ENCODE measurements around the gene LYRM4. TPM values are rescaled to one million over a fixed set of nuclear protein-coding genes. Genes with fewer than 3 reads are reported as not detected.

The LYRM4 gene
- total RNA-seq, 1 experiment from 2014 or later: 44.3 TPM

- H3K27me3 Mint-ChIP-seq (ENCODE audit: low read depth): no peaks in the 10 kb centered on the region; the same call in 1 of the 2 replicates
- Histone ChIP-seq H3K27ac (ENCODE audit: insufficient read length, low read depth, low read length) (no peak overlapping the region), H4K91ac (ENCODE audit: insufficient read length, low read depth, low read length) (no peak overlapping the region), H2BK120ac (ENCODE audit: low read depth, low read length, poor library complexity, severe bottlenecking) (no peak overlapping the region), H3K4me2 (ENCODE audit: insufficient read depth, insufficient read length, low read length) (no peak overlapping the region), H4K20me1 (ENCODE audit: control insufficient read depth, insufficient read depth, insufficient read length) (no peaks in the 10 kb centered on the region), H3K23me2 (ENCODE audit: insufficient read length, low read depth, low read length, poor library complexity, severe bottlenecking) (no peaks in the 10 kb centered on the region), H4K5ac (ENCODE audit: insufficient read length, low read depth, low read length) (no peak overlapping the region), H3K9me3 (ENCODE audit: control insufficient read depth, low read depth, low read length) (no peaks in the 10 kb centered on the region), H2BK15ac (ENCODE audit: low read depth, low read length) (no peak overlapping the region), H3K14ac (ENCODE audit: insufficient read depth, low read length) (no peak overlapping the region), H3K56ac (ENCODE audit: insufficient read length, low read depth, low read length) (no peak overlapping the region), H3K27me3 (ENCODE audit: insufficient read depth, low read length) (no peaks in the 10 kb centered on the region), H3K9ac (ENCODE audit: extremely low read depth, insufficient read length, low read length) (no peak overlapping the region), H2AFZ (ENCODE audit: low read length) (no peak overlapping the region), H3K4ac (ENCODE audit: low read depth, low read length) (no peak overlapping the region), H3T11ph (ENCODE audit: low read length) (no peak overlapping the region), H2BK12ac (ENCODE audit: insufficient read length, low read depth, low read length) (no peak overlapping the region), H3K79me2 (ENCODE audit: insufficient read depth, low read length) (0 out of 2 replicates have a peak, but pooled peaks cover 3% of the 10 kb centered on the region), H3K18ac (ENCODE audit: insufficient read length, low read depth, low read length) (no peak overlapping the region), H3K4me1 (ENCODE audit: insufficient read depth, low read length) (no peaks in the 10 kb centered on the region), H3K79me1 (ENCODE audit: insufficient read depth, low read depth, low read length, poor library complexity, severe bottlenecking) (no peaks in the 10 kb centered on the region), H2BK20ac (ENCODE audit: low read depth, low read length, poor library complexity, severe bottlenecking) (no peak overlapping the region), H2AK5ac (ENCODE audit: insufficient read length, low read length) (no peak overlapping the region), H4K8ac (replicated peaks; ENCODE audit: insufficient read length, low read depth, low read length) (no peak overlapping the region), H3K23ac (ENCODE audit: insufficient read length, low read depth, low read length) (no peak overlapping the region), H2BK5ac (ENCODE audit: insufficient read length, low read length) (no peak overlapping the region)
- peaks cover 7 to 10% of the 10 kb centered on the region in 2 experiments for H3K4me1 Mint-ChIP-seq
- H3K27ac Mint-ChIP-seq: no peak overlapping the region
- peaks cover 10 to 14% (median 12%) of the 10 kb centered on the region in 3 experiments for H3K36me3 Mint-ChIP-seq (ENCODE audit: insufficient read depth in 1 of 3, low read depth in 3 of 3)
- WGBS (ENCODE audit: extremely low coverage, insufficient read length, low lambda C conversion rate): no CpG with 5 or more reads among the region's 2 CpGs
- DNase-seq: no peak
- no peak for TF ChIP-seq CTCF (conservative IDR thresholded peaks at IDR 0.05)
- H3K9me3 Mint-ChIP-seq: peaks cover 3 to 5% of the 10 kb centered on the region in 2 experiments; a peak in 3 of 5 replicates
- H3K4me3 Mint-ChIP-seq: no peak overlapping the region
These were observed 5.7 kb upstream of the LYRM4 start for GRCh38 chr6:5266423-5266822.

Data from H9 (cell line).